ENCODE measurements around the gene TMEM63C.

- TF ChIP-seq CTCF (IDR thresholded peaks at IDR 0.05) (no peak), POLR2A (IDR thresholded peaks at IDR 0.05) (no peak)
Observed at GRCh38 chr14:77290705-77291104, 109.1 kb downstream of the TMEM63C start.
